GM19099 (cell line): ENCODE data around the gene HSP90B1.

ENCODE experiments used
- POLR2A ChIP-seq: IDR thresholded peaks from 3 replicates; pipeline ENCODE4 v1.6.1; 2011; ENCODE audit warnings: low read depth; ENCODE audit not compliant: insufficient read length; ENCODE audit errors: extremely low read depth

Gene HSP90B1

DNA sequence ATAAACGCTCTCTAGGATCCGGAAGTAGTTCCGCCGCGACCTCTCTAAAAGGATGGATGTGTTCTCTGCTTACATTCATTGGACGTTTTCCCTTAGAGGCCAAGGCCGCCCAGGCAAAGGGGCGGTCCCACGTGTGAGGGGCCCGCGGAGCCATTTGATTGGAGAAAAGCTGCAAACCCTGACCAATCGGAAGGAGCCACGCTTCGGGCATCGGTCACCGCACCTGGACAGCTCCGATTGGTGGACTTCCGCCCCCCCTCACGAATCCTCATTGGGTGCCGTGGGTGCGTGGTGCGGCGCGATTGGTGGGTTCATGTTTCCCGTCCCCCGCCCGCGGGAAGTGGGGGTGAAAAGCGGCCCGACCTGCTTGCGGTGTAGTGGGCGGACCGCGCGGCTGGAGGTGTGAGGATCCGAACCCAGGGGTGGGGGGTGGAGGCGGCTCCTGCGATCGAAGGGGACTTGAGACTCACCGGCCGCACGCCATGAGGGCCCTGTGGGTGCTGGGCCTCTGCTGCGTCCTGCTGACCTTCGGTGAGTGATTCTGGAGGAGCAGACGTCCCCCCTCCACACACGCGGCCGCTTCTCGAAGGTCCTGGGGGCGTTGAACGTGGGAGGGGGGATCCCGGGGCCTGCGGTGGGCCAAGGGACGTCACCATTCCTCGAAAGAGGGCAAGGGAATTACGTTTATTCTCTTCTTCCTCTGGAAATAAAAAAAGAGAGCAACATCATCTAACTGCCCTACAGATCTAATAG, at the start of gene HSP90B1:
Gene HSP90B1, plus strand, starts transcription at position 377 of the 753 bp plus-strand sequence. Its CDS starts 106 bp downstream, at position 483.
- peak; percentile 96 for TF ChIP-seq POLR2A

DNA sequence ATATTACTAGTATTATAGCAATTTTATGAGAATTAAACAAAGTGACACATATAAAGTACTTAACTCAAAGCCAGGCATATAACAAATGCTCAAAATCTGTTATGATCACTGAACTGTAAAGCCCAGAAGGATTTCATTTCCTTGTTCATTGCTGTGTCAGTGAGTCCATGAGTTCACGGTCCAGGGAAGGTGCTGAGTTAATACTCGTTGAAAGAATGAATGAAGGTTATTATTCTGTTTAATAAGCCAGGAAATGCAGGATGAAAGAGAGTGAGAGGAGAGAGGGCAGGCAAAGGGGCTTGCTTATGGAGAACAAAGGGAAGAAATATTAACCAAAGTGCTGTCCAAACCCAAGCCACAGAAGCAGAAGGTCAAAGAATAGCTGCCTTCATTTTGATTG, 48.9 kb upstream of the HSP90B1 start:
- no peak for TF ChIP-seq POLR2A

DNA sequence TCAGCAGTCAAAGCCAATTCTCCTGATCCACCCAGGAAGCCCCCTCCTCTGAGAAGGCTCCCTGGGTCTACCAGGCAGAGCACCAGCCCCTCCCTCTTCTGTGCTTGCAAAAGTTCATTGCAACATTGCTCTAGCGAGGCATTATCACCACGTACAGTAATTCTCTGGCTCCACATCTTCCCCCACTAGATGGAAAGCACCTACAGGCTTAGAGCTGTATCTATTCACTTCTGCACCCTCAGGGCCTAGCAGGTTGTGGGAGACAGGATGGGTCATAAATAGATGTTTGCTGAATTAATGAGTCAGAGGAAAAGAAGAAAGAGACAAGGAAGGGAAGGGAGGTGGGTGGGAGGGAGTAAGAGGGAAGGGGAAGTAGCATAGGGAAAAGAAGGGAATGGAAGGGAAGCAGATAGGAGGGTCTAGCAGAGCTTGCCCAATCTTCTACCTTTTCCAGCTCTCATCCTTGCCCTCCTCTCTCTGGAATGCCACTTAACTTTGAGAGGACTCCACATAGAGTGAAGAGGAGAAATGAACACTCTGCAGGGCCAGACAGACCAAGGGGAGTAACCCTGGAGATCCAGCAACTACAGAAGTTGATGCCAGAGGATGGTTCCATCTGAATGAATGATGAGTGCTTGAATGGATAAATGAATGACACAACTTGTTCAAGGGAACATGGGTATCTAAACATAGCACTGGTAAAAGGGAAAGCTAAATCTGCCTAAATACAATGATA, 47.2 kb upstream of the HSP90B1 start:
- TF ChIP-seq POLR2A = no peak

DNA sequence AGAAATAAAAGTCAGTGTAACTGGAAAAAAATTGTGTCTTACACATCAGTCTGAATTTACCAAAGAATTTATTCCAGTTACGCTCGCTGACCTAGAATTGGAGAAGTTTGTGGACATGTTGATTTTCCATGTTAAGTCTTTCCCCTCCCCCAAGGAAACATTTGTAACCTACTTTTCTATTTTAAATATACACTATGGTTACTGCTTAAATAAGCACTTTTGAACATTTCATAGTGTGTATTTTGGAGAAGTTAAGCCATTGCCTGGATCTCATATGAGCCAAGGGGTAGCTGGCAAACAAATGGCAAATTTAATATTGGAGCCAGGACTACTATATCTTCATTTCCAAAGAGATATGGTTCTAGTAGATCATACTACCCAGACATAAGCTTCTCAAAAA, 46.3 kb upstream of the HSP90B1 start:
- no peak for TF ChIP-seq POLR2A

DNA sequence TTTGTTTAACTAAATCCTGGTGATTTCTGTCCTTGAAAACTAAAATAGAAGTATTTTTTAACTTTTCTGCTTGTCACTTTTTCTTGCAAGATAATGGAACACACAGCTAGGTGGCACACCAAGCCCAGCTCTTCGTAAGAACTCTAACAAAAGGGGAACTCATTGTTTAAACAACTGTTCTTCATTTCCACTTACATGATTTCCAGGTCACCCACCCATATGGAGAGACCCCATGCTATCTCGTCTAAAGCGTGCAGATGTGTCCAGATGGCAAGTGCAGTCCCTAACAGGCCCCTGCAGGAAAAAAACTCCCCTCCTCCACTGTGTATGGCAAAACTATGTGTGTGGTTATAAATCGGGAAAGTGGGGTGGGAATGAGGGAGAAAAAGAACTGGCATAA, 45.9 kb upstream of the HSP90B1 start:
- TF ChIP-seq POLR2A = no peak

DNA sequence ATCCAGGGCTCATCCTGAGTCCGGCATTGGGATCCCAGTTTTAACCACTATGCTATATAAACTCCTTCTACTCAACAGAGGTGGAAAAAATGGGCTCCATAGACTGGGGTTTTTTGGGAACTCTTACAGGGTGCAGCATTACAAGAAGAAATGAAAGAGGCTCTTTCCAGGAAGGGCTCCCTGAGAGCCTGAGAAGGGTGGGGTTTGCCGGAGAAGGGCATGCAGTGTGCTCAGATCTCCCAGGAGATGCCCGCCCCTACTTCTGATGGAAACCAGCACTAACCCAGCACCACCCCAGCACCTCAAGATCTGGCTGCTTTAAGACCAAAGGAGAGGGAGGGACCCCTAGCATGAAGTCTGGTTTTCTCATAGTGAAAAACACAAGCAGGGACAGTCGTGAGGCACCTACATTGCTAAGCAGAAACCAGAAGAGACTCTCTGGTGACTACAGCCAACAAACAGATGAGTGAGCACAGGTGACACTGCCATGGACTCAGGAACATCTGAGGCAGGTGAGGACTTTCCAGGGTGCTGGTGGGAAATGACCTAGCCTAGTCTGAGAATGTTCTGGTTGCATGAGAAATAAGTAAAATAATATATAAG, 43.9 kb upstream of the HSP90B1 start:
- TF ChIP-seq POLR2A = no peak

DNA sequence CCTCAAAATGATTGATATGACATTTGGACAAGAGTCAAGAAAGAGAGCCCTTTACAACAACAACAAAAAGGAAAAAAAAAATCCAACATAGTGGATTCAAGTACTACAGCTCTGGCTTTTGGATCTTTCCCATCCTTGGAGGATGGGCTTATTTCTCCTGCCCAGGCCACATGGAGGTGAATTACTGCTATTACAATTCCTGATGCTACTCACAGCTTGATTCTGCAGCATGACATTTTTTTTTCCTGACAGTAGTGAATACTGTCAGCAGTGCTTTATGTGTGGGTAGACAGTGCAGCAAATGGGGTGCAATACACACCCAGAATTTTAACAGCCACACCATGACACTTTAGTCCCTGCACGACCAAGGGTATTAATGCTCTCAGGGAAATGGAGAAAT, 42.5 kb upstream of the HSP90B1 start:
- TF ChIP-seq POLR2A = no peak

DNA sequence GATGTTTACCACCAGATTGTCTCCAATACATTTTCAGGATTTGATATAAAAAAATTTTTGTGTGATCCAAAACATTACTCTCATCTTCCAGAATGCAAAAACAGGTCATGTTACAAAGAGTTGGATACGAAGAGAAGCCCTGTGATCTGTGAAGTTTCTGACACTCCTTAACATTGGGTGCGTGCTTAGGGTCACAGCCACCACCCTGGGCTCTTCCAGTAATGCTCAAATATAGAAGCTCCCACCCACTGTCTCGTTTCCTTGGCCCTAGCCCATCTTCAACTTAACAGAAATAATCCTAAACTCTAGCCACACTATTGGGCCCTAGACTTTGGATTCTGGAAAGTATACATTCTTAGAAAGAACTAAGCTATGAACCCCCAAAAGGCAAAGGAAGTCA, 32.9 kb upstream of the HSP90B1 start:
- no peak for TF ChIP-seq POLR2A

DNA sequence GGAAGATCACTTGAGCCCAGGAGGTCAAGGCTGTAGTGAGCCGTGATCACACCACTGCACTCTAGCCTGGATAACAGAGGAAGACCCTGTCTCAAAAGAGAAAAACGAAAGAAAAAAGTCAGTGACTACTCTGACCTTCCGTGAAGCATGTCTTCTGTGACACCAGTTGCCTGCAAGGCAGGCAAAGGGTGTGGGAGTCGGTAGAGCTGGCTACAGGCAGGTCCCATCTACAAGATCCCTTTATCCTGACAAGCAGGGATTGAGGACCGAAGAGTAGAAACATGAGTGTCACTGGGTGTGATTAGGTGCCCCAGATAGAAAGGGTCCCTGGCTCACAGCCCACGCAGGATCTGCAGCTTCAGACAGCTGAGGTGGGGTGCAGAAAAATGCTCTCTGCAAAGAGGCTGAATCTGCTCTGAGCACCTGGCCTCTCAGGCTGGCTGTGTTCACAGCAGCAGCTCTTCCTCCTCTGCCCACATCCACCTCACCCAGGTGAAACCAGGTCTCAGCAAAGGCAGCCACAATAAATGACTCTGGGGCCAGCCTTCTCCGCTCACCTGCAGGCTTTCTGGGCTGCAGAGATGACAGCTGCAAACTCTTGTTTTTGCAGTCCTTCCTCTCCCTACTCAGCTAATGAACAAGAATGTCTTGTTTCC, 28.6 kb upstream of the HSP90B1 start:
- no peak for TF ChIP-seq POLR2A

DNA sequence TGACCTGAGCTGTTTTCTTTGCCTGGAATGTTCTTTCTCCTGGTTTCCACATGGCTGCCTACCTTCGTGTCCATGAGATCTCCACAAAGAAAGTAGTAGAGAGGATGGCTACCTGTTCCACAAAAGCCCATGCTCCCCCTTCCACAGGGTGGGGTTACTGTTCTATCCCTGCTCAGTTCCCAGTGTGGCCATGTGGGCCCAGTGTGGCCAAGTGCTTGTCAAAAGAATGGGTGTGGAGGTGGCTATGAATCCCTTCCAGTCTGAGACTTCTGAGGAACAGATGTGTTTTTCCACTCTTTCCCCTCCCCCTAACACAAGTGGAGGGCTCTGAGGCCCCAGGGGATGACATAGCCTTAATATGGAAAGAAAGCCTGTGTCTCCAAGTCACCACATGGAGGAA, 26.2 kb upstream of the HSP90B1 start:
- TF ChIP-seq POLR2A = no peak

DNA sequence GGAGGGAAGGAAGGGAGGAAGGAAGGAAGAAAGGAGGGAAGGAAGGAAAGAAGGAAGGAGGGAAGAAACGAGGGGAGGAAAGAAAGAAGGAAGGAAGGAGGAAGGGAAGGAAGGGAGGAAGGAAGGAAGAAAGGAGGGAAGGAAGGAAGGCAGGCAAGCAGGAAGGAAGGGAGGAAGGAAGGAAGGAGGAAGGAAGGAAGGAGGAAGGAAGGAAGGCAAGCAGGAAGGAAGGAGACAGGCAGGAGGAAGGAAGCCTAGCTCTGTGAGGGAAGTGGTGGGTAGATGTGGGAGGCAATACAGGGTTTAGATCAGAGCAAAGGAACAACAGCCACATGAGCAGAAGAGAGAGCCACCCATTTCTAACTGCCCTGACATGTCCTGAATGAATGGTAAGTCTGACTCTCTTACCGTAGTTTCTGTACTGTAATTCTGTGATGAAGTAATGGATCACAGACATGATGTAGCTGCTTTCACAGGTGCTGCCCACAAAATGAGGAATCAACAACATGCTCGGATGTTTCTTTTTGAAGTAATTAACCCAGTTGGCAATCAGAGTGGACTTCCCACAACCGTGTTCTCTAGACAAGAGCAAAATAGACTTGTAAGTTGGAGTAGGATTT, 24.4 kb upstream of the HSP90B1 start:
- no peak for TF ChIP-seq POLR2A

DNA sequence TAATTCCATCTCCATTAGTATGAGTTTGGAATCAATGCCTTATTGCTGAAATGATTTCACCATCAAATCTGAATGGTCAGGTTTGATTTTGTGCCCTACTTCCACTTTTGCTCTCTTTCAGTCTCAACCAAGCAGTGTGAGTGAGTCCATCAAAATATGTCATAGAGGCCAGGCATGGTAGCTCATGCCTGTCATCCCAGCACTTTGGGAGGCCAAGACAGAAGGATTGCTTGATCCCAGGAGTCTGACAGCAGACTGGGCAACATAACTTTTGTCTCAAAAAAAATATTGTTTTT, 22.0 kb upstream of the HSP90B1 start:
- TF ChIP-seq POLR2A = no peak

DNA sequence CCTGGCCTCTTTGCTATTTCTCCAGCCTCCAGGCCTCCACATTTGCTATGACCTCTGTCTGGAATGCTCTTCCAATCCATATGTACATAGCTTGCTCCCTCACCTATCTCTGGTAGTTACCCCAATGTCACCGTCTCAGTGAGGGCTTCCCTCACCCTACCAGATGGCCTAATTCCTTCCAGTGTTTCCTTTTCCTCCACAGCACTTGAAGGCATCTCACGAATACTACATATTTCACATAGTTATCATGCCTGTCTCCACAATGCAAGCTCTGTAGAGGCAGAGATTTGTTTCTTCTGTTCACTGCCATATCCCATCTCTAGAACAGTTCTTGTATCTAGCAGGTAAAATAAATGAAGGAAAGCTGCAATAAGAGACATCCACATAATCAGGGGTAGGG, 21.3 kb upstream of the HSP90B1 start:
- TF ChIP-seq POLR2A = no peak

DNA sequence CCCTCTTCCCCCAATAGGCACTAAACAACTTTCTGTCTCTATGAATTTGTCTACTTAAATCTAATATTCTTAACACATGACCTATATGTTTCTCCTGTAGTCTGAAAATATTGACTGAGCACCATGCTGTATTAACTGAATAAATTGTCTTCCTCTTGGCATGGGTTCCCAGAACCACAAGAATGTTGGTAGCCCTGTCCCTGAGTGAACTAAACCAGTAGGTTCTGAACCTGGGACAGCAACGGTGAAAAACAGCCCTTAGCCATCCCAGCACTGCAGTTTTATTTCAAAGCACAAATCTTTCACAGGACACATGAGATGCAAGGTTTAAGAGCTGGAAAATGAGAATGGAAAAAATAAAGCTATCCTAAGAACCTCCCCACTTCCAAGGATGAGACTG, 20.4 kb upstream of the HSP90B1 start:
- TF ChIP-seq POLR2A = no peak

DNA sequence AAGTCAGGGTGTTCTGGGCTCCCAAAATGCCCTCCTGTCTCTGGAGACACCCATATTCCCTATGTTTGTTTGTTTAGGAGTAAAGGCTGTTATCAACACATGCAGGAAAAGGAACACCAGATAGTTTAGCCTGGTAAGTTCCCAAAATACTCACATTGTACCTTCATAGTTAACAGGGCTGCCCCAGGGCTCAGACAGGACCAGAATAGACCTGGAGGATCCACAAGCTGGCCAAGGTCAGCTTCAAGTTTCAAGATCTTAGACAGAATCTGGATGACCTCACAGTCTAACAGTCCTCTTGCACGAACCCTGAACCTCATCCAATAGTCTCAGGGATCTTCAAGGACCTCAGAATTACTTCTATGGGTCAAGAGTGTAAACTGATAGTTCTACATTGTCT, 18.1 kb upstream of the HSP90B1 start:
- no peak for TF ChIP-seq POLR2A
